GM12872 (cell line): Measurements from ENCODE around the gene SNX8.

ENCODE experiments used
- CTCF ChIP-seq: IDR thresholded peaks from 3 replicates; pipeline ENCODE4 v1.5.1; 2011; ENCODE audit warnings: low read depth, mild to moderate bottlenecking, low read length, moderate library complexity; ENCODE audit not compliant: insufficient read depth

The SNX8 gene

GRCh38 chr7:2203766-2204300, 110.4 kb downstream of the SNX8 start:
- TF ChIP-seq CTCF: no peak

GRCh38 chr7:2202901-2203765, 111.1 kb downstream of the SNX8 start:
- no peak for TF ChIP-seq CTCF

- no peak for TF ChIP-seq CTCF
These were observed 111.9 kb downstream of the SNX8 start for GRCh38 chr7:2202361-2202761.
